HG03521 (cell line): ENCODE data around the gene POLR2J3.
"Not testable (repeated sequence)": the region's sequence is repeated elsewhere in the genome, so short reads cannot be mapped to it uniquely, and the experiment has no call there.

Experiments
- ATAC-seq: cut with Tn5 transposase; IDR thresholded peaks from one replicate; pipeline ENCODE4 v1.9.1; 2021; ENCODE audit warnings: mild to moderate bottlenecking, moderate library complexity; ENCODE audit not compliant: unreplicated experiment

Gene POLR2J3

DNA sequence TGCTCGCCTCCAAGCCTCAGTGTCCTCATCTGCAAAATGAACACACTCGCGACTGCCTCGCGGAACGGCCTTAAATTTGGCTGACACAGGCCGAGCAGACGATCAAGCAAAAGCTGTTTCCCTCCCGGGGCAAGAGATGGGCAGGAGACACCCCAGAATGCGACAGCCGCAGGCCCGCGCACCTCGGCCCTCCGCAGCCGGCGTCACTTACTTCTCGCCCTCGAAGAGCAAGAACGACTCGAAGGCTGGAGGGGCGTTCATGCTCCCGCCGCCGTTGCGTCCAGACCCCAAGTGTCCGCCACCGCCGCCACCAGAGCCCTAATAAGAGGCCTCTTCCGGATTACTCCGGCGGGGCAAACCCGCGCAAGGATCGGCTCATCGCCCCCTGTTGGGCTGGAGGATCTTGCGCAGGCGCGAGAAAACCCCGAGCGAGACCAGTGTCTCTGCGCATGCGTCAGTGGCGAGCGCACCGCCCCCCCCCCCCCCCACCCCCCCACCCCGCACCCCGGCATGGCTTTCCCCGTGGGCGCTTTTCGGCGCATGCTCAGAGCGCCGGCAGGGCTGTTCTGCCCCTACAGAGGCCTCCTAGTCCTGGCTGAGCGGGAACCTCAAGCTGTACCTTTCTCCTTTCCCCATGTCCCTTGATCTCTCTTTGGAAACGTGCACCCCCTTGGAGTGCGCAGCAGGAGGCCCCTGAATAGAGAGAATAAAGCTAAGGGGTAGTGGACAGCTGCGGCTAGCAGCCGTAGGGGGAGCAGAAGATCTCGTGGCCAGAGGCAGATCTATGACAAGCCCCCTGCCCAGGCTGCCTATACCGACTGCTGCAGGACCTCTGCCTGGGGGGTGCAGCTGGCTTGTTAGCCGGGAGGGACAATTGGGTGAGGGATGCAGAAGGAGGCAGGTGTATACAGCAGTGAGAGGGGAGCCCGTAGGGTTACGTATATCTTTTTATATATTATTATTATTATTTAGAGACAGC lies at the start of gene POLR2J3:
POLR2J3 (minus strand) TSS at position 323 of the 979 bp plus-strand sequence; CDS start at position 261, 62 bp downstream.
- peak; percentile 94 for ATAC-seq

DNA sequence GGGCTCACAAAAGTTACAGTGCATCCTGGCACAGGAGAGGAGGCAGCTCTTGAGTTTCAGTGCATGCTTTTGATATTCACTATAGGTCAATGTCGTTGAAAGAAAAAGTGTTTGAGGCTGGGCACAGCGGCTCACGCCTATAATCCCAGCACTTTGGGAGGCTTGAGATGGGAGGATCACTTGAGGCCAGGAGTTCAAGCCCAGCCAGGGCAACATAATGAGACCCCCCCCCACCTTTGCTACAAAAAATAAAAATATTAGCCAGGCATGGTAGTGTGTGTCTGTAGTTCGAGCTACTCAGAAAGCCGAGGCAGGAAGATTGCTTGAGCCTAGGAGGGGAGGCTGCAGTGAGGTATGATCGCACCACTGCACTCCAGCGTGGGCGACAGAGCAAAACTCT lies 45.7 kb upstream of the POLR2J3 start:
- ATAC-seq: not testable (repeated sequence)

DNA sequence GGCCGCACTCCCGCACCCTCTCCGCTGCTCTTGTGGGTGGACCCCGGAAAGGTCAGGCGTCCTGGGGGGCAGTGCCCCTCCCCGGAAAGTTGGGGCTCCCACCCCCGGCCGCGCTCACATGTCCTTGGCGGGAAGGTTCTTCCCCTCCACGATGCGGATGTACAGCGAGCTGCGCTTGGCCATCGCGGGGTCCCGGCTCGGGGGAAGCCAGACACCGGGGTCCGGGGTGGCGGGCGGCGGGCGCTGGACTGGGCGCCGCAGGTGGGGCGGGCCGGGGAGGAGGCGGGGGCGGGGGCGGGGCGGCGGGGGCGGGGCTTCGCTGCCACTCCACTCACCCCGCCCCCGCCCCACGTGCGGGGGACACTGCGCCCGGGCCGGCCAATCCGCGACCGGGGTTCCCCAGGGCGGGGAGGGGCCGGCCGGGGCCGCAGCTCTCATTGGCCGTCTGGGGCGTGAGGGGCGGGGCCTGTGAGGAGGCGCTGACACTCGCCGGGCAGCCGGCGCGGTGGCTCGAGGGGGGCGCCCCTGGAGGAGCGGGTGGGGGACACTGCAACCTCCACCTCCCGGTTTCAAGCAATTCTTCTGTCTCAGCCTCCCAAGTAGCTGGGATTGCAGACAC lies 44.2 kb upstream of the POLR2J3 start, which contains the start of gene RASA4:
RASA4 (minus strand) TSS at position 250 of the 619 bp plus-strand sequence; CDS start at position 183, 67 bp downstream.
- ATAC-seq: peak; percentile 82

DNA sequence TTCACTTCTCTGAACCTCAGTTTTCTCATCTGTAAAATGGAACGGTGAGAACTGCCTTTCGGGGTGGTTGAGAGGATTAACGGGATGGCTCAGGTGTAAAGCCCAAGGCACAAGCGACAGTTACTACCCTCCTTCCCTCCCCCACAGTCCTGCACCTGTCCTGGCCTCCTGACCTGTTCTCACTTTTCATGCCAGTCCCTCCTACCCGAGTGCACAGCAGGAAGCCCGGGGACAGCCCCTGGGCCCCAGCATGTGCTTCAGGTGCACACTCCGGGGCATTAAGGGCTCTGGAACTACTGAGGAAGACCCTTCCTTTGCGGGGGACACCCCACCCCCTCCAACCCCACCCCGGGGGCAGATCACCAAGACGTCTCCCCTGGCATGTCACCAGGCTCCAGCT lies 43.5 kb upstream of the POLR2J3 start:
- not testable (repeated sequence) for ATAC-seq

DNA sequence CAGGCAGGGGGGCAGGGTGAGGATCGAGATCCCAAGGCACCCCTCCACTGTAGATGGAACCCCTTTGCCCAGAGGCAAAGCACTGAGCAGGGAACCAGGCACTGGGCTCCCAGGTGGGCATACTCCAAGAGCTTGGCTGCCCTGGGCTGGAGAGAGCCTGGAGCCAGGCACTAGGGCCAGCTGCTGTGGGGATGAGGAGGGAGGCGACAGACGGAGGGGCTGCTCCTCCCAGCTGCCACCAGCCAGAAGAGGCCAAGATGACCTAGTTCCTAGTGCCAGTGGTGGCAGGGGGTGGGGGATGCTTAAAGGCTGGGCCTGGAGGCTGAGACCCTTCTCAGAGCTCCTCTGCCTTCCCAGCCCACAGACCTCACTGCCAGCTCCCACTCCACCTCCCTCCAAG lies 42.5 kb upstream of the POLR2J3 start:
- not testable (repeated sequence) for ATAC-seq

DNA sequence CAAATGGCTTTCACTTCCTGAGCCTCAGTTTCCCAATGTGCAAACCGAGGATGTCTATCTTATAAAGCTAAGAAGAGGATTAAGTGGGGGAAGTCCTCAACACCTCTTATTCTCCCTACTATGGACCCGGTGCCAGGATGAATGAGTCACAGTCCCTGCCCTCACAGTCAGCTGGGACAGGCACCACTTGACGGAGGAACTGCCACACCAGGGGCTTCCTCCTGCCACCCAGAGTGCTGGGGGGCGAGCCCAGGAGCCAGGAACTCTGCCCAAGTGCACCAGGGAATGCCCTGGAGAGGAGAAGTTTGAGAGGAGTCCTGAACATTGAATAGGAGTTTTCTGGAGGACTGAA lies 41.9 kb upstream of the POLR2J3 start:
- ATAC-seq: peak; percentile 4

DNA sequence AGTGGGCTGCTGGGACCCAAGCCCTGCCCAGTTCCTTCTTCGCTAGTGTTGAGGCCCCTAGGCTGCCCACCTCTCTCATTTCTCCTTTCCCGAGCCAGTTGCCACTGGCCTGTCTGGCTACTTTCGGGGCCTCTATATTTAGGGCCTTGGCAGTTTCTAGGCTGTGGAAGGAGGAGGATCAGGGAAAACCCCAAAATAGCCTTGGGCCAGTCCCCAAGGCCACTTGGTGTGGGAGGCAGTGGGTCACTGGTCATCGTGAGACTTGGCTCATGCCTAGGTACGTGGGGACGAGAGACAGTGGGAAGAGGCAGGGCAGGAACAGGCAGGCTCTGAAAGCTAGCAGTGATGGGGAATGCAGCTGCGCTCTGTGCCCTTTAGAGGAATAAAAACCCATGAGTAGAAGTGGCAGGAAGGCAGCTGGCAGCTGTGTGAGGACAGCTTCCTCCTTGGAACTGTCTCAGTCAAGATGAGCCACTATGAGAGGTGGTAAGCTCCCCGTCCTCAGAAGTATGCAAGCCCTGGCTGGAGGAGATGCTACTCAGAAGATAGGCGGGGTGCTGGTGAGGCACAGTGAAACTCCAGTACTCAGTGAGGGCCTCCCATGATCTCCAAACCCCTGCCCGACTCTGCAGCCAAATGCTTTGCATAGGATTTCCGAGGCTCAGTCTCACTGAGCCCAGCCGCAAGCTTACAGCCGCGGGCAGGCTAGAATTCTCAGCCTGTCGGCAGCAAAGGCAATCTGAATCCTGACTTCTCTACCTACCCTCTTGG lies 41.4 kb upstream of the POLR2J3 start:
- ATAC-seq: peak; percentile 48

DNA sequence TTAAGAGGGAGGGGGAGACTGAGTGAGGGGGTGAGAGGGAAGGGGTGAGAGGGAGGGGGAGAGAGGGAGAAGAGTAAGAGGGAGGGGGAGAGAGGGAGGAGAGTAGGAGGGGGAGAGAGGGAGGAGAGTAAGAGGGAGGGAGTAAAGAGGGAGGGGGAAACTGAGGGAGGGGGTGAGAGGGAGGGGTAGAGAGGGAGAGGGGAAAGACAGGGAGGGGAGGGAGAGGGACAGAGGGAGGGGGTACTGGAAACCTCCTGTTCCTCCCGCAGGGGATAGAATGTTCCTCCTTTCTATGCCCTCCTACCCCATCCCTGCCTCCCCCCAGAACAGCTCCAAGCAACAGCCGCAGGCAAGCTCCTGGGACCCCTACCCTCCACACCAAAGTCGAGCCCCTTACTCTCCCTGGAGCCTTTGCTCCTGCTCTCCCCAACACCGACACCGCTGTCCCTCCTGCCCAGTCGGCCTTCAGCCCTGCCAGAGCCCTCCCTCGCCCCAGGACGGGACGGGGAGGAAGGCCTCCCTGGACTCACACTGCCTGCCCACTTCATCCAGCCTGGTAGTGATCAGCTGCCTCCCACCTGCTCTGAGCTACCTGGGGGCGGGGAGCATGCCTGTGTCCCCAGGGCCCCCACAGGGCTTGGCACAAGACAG lies 39.4 kb upstream of the POLR2J3 start:
- ATAC-seq: not testable (repeated sequence)

DNA sequence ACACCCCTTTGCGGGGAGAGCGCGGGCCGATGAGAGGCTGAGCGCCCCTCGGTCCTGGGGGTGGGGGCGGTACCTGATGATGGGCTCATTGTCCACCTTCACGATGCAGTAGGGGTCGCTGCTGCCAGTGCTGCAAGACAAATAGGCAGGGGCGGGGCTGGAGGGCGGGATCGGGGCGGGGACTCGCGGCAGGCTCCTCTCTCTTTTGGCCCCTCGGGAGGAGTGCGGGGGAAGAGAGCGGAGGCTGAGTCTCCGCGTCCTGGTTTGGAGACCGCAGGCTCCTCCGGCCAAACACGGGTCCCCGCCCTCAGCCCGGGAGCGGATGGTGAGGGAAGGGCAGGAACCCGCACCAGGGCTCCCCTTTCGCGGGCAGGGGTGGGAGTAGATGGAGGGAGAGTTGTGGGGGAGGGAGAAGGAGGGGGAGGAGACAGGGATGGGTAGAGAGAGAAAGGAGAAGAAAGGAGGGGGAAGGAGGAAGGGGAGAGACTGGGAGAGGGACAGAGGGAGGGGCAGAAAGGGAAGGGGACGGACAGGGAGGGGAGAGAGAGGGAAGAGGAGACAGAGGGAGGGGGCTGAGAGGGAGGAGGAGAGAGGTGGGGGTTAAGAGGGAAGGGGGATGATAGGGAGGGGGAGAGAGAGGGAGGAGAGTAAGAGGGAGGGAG lies 38.8 kb upstream of the POLR2J3 start:
- ATAC-seq: peak; percentile 38

DNA sequence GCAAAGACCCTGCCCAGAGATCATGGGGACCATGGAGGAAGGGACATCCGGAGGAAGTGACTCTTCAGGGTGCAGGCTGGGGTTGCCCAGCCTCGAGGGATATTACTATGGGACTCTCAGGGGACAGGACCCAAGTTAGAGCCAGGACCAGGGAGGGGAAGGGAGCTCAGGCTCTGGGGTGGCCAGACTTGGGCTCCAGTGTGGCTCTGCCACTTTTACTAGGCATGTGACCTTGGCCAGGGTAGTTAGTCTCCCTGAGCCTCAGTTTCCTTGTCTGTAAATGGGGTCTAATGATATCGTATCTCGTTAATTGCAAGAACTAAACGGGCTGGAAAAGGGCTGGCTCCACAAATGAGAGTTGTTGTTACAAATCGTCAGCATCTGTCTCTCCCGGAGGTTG lies 38.1 kb upstream of the POLR2J3 start:
- ATAC-seq: not testable (repeated sequence)

DNA sequence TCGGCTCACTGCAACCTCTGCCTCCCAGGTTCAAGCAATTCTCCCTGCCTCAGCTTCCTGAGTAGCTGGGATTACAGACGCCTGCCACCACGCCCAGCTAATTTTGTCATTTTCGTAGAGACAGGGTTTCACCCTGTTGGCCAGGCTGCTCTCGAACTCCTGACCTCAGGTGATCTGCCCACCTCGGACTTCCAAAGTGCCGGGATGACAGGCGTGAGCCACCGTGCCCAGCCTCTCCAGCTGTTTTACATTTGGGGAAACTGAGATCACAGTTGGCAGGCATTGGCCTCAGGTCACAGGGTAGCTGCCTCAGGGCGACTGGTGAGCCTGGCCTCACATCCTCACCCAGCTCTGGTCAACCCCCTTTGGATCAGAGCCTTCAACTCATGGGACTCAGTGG lies 37.4 kb upstream of the POLR2J3 start:
- not testable (repeated sequence) for ATAC-seq

DNA sequence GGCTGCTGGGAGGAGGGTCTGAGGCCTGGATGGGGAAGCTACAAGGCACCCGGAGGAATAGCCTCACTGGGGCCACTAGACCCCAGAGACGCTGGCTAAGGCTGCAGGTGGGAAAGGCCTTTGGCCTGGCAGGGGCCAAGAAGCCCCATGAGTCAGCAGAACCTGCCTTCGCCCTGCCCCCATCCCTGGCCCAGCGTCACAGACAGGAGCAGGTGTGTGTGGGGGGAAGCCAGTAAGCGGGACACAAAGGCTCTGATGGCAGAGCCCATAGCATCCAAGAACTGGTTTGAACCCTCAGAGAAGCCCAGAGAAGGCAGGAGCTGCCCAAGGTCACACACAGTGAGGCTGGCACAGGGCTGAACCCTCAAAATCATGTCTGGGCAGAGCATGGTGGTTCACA lies 34.5 kb upstream of the POLR2J3 start:
- ATAC-seq: not testable (repeated sequence)

DNA sequence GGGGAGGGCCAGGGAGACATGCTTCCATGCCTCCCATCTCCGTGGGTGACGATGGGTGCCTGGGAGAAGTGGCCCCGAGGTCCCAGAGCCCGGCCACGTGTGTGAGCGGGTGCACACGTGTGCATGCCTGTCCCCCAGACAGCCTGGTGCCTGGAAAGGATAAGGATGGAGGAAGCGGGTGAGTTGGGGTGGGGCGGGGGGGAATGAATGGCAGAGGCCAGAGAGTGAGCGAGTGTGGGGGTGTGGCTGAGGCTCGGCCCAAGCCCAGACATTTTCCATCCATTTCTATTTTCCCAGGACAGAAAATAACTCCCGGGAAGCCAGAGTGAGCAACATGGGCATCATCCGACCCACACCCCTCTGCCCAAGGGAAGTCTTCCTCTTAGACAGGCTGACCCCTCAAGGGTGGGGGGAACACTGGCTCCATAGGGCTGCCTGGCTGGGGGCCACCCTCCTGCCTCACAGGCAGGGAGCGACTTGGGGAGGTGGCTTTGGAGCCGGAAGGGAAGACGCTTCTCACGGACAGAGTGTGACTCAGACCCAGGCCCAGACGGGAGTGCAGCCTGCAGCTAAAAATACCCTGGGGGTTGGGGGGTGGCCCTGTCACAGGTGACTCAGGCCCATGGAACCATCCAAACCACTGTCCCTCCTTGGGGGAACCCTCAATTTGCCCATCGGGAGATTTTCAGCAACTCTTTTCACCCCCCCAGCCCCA lies 32.2 kb upstream of the POLR2J3 start:
- ATAC-seq: not testable (repeated sequence)

DNA sequence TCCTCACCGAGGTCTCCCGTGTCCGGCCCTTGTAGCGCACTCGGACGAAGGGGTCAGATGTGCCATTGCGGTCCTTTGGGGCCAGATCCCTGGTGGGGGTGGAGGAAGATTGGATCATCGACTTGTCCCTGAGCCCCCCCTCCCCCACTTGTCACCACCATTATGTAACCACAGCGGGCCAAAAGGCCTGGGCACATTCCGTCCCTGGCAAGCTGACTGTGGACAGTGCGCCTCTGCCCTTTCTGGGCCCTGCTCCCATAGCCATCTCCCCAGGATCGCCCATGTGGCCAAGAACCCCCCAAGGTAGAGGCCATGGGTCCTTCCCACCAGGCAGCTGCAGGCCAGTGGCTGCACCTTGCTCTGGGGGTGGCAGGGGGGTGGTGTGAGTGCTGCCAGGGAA lies 29.9 kb upstream of the POLR2J3 start:
- not testable (repeated sequence) for ATAC-seq

DNA sequence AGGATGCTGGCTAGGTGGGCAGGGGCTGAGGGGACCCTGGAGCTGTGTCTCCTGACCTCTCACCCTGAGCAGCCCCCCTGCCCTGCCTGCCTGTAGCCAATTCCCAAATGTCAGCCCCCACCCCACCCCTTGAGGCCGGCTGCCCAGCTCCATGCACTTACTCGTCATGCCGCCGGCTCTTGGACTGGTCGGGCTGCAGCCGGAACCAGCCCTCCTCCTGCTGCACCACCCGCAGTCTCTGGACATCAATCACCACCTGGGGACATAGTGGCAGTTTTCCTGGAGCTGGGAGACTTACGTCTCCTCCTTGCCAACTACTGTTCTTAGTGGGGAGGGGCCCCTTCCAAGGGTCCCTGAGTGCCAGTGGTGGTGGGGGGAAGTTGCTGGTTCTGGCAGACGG lies 27.3 kb upstream of the POLR2J3 start:
- not testable (repeated sequence) for ATAC-seq

DNA sequence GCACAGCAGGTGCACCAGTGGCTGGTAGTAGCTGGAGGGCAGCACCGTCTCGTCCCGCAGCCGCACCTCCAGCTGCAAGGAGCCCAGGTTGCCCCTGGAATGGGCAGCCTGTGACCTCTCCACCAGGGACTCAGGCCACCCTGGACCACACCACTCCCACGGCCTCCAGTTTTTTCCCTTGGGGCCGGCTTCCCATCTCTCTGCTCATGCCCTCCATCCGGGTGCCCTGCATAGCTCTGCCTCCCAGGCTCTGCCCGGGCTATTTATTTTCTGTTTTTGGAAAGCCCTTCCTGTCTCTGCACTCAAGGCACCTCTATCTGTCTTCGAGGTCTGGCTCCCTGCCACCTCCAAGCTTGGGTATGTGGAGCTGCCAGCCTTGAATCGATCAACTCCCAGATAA lies 23.7 kb upstream of the POLR2J3 start:
- not testable (repeated sequence) for ATAC-seq

DNA sequence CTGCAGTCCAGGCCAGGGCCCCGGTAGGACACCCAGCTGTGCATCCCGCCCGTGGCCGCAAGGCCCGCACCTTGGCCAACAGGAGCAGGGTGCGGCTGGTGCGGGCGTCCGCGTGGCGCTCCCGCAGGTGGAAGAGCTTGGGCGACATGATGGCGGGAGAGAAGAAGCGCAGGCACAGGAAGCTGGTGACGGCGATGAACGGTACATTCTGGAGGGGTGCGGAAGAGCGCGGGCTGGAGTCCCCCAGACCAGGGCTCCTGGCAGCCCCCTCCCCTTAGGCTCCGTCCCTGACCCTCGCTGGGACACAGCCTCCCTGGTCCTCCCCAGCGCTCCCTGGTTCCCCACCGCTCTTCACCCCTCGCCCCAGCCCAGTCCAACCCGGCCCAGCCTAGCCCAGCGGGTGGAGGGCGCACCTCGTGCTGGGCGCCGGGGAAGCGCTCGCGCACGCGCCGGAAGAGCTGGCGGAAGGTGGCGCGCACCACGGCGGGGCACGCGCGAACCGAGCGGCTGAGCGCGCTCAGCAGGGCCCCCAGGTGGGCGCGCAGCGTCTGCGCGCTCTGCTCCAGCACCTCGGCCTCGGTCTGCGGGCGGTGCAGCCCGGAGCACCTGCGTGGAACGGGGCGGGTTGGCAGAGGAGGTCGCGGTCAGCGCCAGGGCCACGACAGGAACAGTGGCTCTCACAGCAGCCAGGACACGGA lies 21.4 kb upstream of the POLR2J3 start:
- ATAC-seq: peak; percentile 64

DNA sequence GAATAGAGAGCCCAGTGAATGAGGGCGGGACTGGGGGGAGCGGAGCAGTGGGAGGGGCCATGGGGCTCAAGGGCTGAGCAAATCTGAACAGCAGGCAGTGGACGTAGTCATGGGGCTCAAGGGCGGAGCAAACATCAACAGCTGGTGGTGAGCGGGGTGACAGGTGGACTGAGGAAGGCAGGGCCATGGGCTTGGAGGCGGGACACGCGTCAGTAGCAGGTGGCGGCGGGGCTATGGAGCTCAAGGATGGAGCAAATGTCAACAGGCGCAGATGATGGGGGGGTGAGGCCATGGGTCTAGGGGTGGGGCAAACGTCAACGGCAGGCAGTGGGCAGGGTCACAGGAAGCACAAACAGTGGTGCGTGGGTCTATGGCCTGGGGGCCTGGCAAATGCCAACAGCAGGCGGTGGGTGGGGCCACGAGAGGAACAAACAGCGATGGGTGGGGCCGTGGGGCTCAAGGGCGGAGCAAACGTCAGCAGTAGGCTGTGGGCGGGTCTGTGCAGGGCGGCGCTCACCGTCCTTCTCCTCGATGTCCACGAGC lies 20.2 kb upstream of the POLR2J3 start:
- ATAC-seq: peak; percentile 36

DNA sequence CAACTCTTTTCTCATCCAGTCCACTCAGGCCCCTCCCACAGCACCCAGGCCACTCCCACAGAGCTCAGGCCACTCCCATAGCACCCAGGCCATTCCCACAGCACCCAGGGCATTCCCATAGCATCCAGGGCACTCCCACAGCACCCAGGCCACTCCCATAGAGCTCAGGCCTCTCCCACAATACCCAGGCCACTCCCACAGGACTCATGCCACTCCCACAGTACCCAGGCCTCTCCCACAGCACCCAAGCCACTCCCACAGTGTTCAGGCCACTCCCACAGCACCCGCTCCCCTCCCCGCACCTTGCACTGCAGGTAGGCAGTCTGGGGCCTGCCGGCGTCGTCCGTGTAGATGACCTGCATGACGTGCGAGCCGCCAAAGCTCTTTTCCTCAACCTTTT lies 17.5 kb upstream of the POLR2J3 start:
- peak; percentile 41 for ATAC-seq
